H1 (cell line): ENCODE results near the gene TM9SF2. TPM values are rescaled to one million over a fixed set of nuclear protein-coding genes. Genes with fewer than 3 reads are reported as not detected.

Experiments
- CTCF ChIA-PET: fragments of 300-600 bp; sonication (Branson Sonifier 250); formaldehyde crosslinking; loops from one replicate; lab custom pipeline; 2021; ENCODE audit not compliant: partially characterized antibody; lab: Charles Lee
- POLR2A ChIA-PET: fragments of 300-600 bp; sonication (Branson Sonifier 250); formaldehyde crosslinking; loops from one replicate; lab custom pipeline; 2021; ENCODE audit warnings: inconsistent platforms; ENCODE audit not compliant: partially characterized antibody; lab: Charles Lee
- DNase-seq, 2 experiments: peaks; one replicate each; pipeline versions ENCODE4 v3.0.0 to v3.0.0-alpha.2; 2010 to 2022; ENCODE audit warnings: low spot score in 2 of 2, low read depth in 1 of 2, mixed read lengths in 1 of 2
- FAIRE-seq: peaks from 2 replicates; lab custom pipeline; 2011; peaks lifted over from hg19 to GRCh38; lab: Jason Lieb, UNC
- H2AFZ ChIP-seq: 2 replicates; pipeline ENCODE4 v1.8.1; 2012; ENCODE audit warnings: low read length, inconsistent platforms
- H2AK5ac ChIP-seq: 2 replicates; pipeline ENCODE4 v1.6.1; 2013; ENCODE audit warnings: low read depth, low read length
- H2BK120ac ChIP-seq: replicated peaks from 2 replicates; pipeline ENCODE3; 2013; ENCODE audit warnings: low read depth, low read length, inconsistent platforms
- H2BK12ac ChIP-seq: 2 replicates; pipeline ENCODE4 v1.6.1; 2013; ENCODE audit warnings: low read depth, low read length
- H2BK15ac ChIP-seq: 2 replicates; pipeline ENCODE4 v1.6.1; 2013; ENCODE audit warnings: low read length
- H2BK20ac ChIP-seq: 2 replicates; pipeline ENCODE4 v1.6.1; 2013; ENCODE audit warnings: low read length
- H2BK5ac ChIP-seq: 2 replicates; pipeline ENCODE4 v1.6.1; 2013; ENCODE audit warnings: low read depth, low read length
- H3K14ac ChIP-seq: 2 replicates; pipeline ENCODE4 v1.6.1; 2013; ENCODE audit warnings: inconsistent platforms; ENCODE audit not compliant: insufficient read length
- H3K18ac ChIP-seq: 2 replicates; pipeline ENCODE4 v1.6.1; 2013; ENCODE audit warnings: low read length; ENCODE audit errors: extremely low read depth
- H3K23ac ChIP-seq: 2 replicates; pipeline ENCODE4 v1.6.1; 2013; ENCODE audit warnings: inconsistent platforms; ENCODE audit not compliant: insufficient read length
- H3K23me2 ChIP-seq: 2 replicates; pipeline ENCODE4 v1.6.1; 2013; ENCODE audit warnings: low read depth, low read length
- H3K27ac ChIP-seq: 2 replicates; pipeline ENCODE4 v1.6.1; 2011; ENCODE audit warnings: low read depth, low read length, inconsistent platforms
- H3K27me3 ChIP-seq, 4 experiments: replicated peaks in 1 of 4; 1 replicate in 1 of 4; 2 replicates in 3 of 4; pipeline versions ENCODE4 v1.6.1 to v1.8.1; 2011 to 2013; ENCODE audit warnings: low read length in 3 of 4, mild to moderate bottlenecking in 3 of 4, inconsistent platforms in 2 of 4, mixed read lengths in 2 of 4, moderate library complexity in 1 of 4; ENCODE audit not compliant: control insufficient read depth in 3 of 4, insufficient read depth in 3 of 4; ENCODE audit errors: extremely low read depth in 1 of 4
- H3K36me3 ChIP-seq, 4 experiments: 2 replicates each; pipeline versions ENCODE4 v1.6.1 to v1.8.1; 2011 to 2013; ENCODE audit warnings: mild to moderate bottlenecking in 4 of 4, low read length in 3 of 4, moderate library complexity in 2 of 4, control low read depth in 1 of 4, inconsistent platforms in 1 of 4; ENCODE audit not compliant: insufficient read depth in 4 of 4, control insufficient read depth in 2 of 4
- H3K4ac ChIP-seq: replicated peaks from 2 replicates; pipeline ENCODE3; 2013; ENCODE audit warnings: low read length, low read depth, mixed read lengths, inconsistent platforms; ENCODE audit not compliant: insufficient read length
- H3K4me1 ChIP-seq, 4 experiments: replicated peaks in 1 of 4; 1 replicate in 1 of 4; 2 replicates in 3 of 4; pipeline versions ENCODE4 v1.6.1 to v1.8.1; 2011 to 2013; ENCODE audit warnings: low read length in 3 of 4, inconsistent platforms in 2 of 4, mixed read lengths in 1 of 4; ENCODE audit not compliant: insufficient read depth in 4 of 4, control insufficient read depth in 3 of 4
- H3K4me2 ChIP-seq, 2 experiments: 2 replicates each; pipeline versions ENCODE4 v1.6.1 to v1.8.1; 2011 to 2013; ENCODE audit warnings: low read depth in 2 of 2, low read length in 2 of 2, control low read depth in 1 of 2, inconsistent platforms in 1 of 2, mild to moderate bottlenecking in 1 of 2; ENCODE audit not compliant: insufficient read depth in 1 of 2
- H3K4me3 ChIP-seq, 4 experiments: fragments of 200-600, 300-600 bp in 1 of 4; sonication (generic), shearing (Covaris generic), sonication (Bioruptor Twin) in 1 of 4; 2 replicates each; pipeline versions ENCODE4 v1.5.1 to v1.8.1; 2011 to 2016; ENCODE audit warnings: low read length in 4 of 4, low read depth in 3 of 4, control low read depth in 2 of 4, inconsistent platforms in 2 of 4, mild to moderate bottlenecking in 2 of 4, mixed read lengths in 1 of 4, moderate library complexity in 1 of 4; ENCODE audit not compliant: insufficient read depth in 2 of 4; ENCODE audit errors: extremely low read depth in 1 of 4
- H3K56ac ChIP-seq: replicated peaks from 2 replicates; pipeline ENCODE3; 2013; ENCODE audit warnings: low read depth, mild to moderate bottlenecking, mixed read lengths, low read length, inconsistent platforms; ENCODE audit not compliant: insufficient read length
- H3K79me1 ChIP-seq: 2 replicates; pipeline ENCODE4 v1.6.1; 2013; ENCODE audit warnings: low read depth, low read length, control low read depth
- H3K79me2 ChIP-seq, 2 experiments: 2 replicates each; pipeline versions ENCODE4 v1.6.1 to v1.8.1; 2012 to 2013; ENCODE audit warnings: low read length in 2 of 2, mild to moderate bottlenecking in 2 of 2, inconsistent platforms in 1 of 2; ENCODE audit not compliant: insufficient read depth in 2 of 2, control insufficient read depth in 1 of 2
- H3K9ac ChIP-seq, 4 experiments: replicated peaks in 1 of 4; 1 replicate in 1 of 4; 2 replicates in 3 of 4; pipeline versions ENCODE4 v1.6.1 to v1.8.1; 2011 to 2013; ENCODE audit warnings: low read depth in 3 of 4, low read length in 3 of 4, control low read depth in 2 of 4, mild to moderate bottlenecking in 2 of 4, moderate library complexity in 2 of 4, inconsistent platforms in 1 of 4; ENCODE audit errors: extremely low read depth in 1 of 4
- H3K9me3 ChIP-seq, 2 experiments: 2 replicates each; pipeline versions ENCODE4 v1.6.1 to v1.8.1; 2012 to 2013; ENCODE audit warnings: mild to moderate bottlenecking in 2 of 2, moderate library complexity in 2 of 2, control low read depth in 1 of 2, inconsistent platforms in 1 of 2, low read depth in 1 of 2, low read length in 1 of 2, mixed read lengths in 1 of 2; ENCODE audit not compliant: insufficient read depth in 2 of 2
- H4K20me1 ChIP-seq, 2 experiments: replicated peaks in 1 of 2; 2 replicates each; pipeline versions ENCODE3 to v1.8.1; 2011 to 2013; ENCODE audit warnings: inconsistent platforms in 2 of 2, low read length in 2 of 2, mild to moderate bottlenecking in 1 of 2; ENCODE audit not compliant: insufficient read depth in 2 of 2, control insufficient read depth in 1 of 2
- H4K5ac ChIP-seq: 2 replicates; pipeline ENCODE4 v1.6.1; 2013; ENCODE audit warnings: low read length, low read depth, mixed read lengths, inconsistent platforms; ENCODE audit not compliant: insufficient read length
- H4K8ac ChIP-seq: 2 replicates; pipeline ENCODE4 v1.8.0; 2013; ENCODE audit warnings: mild to moderate bottlenecking, moderate library complexity, low read length, inconsistent platforms; ENCODE audit not compliant: insufficient read depth; ENCODE audit errors: extremely low read depth
- H4K91ac ChIP-seq: replicated peaks from 2 replicates; pipeline ENCODE3; 2013; ENCODE audit warnings: low read length, mixed read lengths, inconsistent platforms; ENCODE audit not compliant: insufficient read length
- E2F6 ChIP-seq: IDR thresholded peaks from 2 replicates; pipeline ENCODE4 v1.6.1; 2012; ENCODE audit warnings: inconsistent platforms
- SP1 ChIP-seq: IDR thresholded peaks from 2 replicates; pipeline ENCODE4 v1.6.1; 2011; ENCODE audit warnings: low read depth, low read length
- WGBS, 2 experiments: shearing (Covaris generic) in 1 of 2; methylation state at CpG; one replicate each; pipeline versions ENCODE4 v1.1.6 to v1.1.7; 2013 to 2015; ENCODE audit warnings: low lambda C conversion rate in 2 of 2, mixed read lengths in 2 of 2, inconsistent platforms in 1 of 2, low coverage in 1 of 2, missing lambda C conversion rate in 1 of 2; ENCODE audit not compliant: insufficient replicate concordance in 2 of 2, insufficient coverage in 1 of 2, insufficient read length in 1 of 2; ENCODE audit errors: extremely low coverage in 1 of 2, missing lambda C conversion rate in 1 of 2; 5-methylcytosine and 5-hydroxymethylcytosine counted together
- polyA plus RNA-seq, 7 experiments: library from polyadenylated mRNA; depleted of rRNA in 3 of 7; stranded (reverse) in 5 of 7; unstranded in 2 of 7; fragments of >200 nt in 5 of 7; fragments of 200-250 nt in 2 of 7; gene quantifications; 1 replicate in 5 of 7; 2 replicates in 1 of 7; 4 replicates in 1 of 7; pipeline versions ENCODE4 v1.2.1 to v1.2.3, GENCODE V29; 2011 to 2013; ENCODE audit warnings: missing spikeins in 2 of 7, mixed read lengths in 2 of 7
- total RNA-seq: library from RNA; stranded (reverse); fragmentation: NEBNext Ultra II Directional; extraction: Animal tissue kit (Norgen Biotek cat#: 25700); gene quantifications from 2 replicates; pipeline ENCODE4 v1.2.1, GENCODE V29; 2021

The TM9SF2 gene
- total and polyA plus RNA-seq, 2 of the 8 experiments (the other 6 are each of a cell fraction or from before 2014, with no cell fraction given) = 68.0 to 101 TPM

- H3K23me2 ChIP-seq = no peaks in the 10 kb centered on the region
- WGBS, 2 experiments = 92 to 100% methylated on average over 1 to 6 of the region's 6 CpGs
- POLR2A ChIA-PET = no interaction called here
- H3K14ac ChIP-seq = no peak overlapping the region
- H4K8ac ChIP-seq = no peak overlapping the region
- H2BK12ac ChIP-seq = no peak overlapping the region
- no peak overlapping the region for H4K91ac ChIP-seq
- no peak overlapping the region for H2AK5ac ChIP-seq
- H3K4me3 ChIP-seq = no peak overlapping the region
- no peak overlapping the region for H4K5ac ChIP-seq
- no peak overlapping the region for H3K56ac ChIP-seq
- H3K23ac ChIP-seq = no peak overlapping the region
- no peak overlapping the region for H2BK120ac ChIP-seq
- no peak overlapping the region for H2BK20ac ChIP-seq
- no peak overlapping the region for H2BK5ac ChIP-seq
- H3K36me3 ChIP-seq = no peaks in the 10 kb centered on the region
- no peak for FAIRE-seq
- H3K9ac ChIP-seq = no peak overlapping the region
- H2BK15ac ChIP-seq = no peak overlapping the region
- H3K4me2 ChIP-seq = no peak overlapping the region
- H3K79me2 ChIP-seq = no peaks in the 10 kb centered on the region
- no peak overlapping the region for H3K27ac ChIP-seq
- H3K4me1 ChIP-seq = peaks cover 0 to 2% (median 0%) of the 10 kb centered on the region in 4 experiments; a peak in 1 of 7 replicates
- no peak overlapping the region for H2AFZ ChIP-seq
- H3K18ac ChIP-seq = no peak overlapping the region
- no peaks in the 10 kb centered on the region for H4K20me1 ChIP-seq
- H3K27me3 ChIP-seq = no peaks in the 10 kb centered on the region
- CTCF ChIA-PET = interaction anchor here (0.6 to 5.6 kb wide), 4 partner anchors 11 to 595 kb away, joined by 3 to 36 read pairs (median 4); partner anchors contain the start of gene CLYBL
- H3K9me3 ChIP-seq = no peaks in the 10 kb centered on the region
- H3K4ac ChIP-seq = no peak overlapping the region
- DNase-seq = no peak
- H3K79me1 ChIP-seq = no peaks in the 10 kb centered on the region
- TF ChIP-seq E2F6 = no peak
- no peak for TF ChIP-seq SP1
These were observed 88.3 kb downstream of the TM9SF2 start for GRCh38 chr13:99589575-99589974.
